ENCODE data around the gene ANKEF1.

DNA sequence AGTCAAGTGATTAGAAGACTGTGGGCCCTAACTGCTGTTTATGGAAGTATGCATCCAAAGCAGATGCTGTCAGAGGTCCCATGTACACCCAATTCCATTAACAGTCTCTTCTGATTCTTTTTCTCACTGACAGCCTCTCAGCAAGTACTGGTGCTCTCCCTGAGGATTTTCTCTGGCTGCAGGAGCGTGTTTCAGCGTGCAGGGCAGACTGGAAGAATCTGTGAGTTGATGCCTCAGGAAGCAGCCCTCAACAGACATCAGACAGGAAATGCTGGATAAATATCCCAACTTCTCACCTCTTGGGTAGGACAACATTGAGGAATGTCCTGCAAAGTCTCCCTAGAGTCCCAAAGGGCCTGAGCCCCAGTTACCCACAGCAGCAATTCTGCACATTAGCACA, 40.8 kb downstream of the ANKEF1 start:
- TF ChIP-seq, protein P1, sequence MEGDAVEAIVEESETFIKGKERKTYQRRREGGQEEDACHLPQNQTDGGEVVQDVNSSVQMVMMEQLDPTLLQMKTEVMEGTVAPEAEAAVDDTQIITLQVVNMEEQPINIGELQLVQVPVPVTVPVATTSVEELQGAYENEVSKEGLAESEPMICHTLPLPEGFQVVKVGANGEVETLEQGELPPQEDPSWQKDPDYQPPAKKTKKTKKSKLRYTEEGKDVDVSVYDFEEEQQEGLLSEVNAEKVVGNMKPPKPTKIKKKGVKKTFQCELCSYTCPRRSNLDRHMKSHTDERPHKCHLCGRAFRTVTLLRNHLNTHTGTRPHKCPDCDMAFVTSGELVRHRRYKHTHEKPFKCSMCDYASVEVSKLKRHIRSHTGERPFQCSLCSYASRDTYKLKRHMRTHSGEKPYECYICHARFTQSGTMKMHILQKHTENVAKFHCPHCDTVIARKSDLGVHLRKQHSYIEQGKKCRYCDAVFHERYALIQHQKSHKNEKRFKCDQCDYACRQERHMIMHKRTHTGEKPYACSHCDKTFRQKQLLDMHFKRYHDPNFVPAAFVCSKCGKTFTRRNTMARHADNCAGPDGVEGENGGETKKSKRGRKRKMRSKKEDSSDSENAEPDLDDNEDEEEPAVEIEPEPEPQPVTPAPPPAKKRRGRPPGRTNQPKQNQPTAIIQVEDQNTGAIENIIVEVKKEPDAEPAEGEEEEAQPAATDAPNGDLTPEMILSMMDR (IDR thresholded peaks at IDR 0.05; ENCODE audit: low read length): no peak
- TF ChIP-seq EZH2 (IDR thresholded peaks at IDR 0.05; ENCODE audit: borderline replicate concordance, low read length): no peak

Data from OCI-LY1 (cell line).